ENCODE data around the gene XPR1.

The XPR1 gene

GRCh38 chr1:180615493-180616290, 16.1 kb upstream of the XPR1 start:
- peak; percentile 49 for DNase-seq (ENCODE audit: low read depth)

GRCh38 chr1:180616439-180616838, 15.4 kb upstream of the XPR1 start:
- DNase-seq (ENCODE audit: low read depth) = no peak

GRCh38 chr1:180617774-180618395, 13.9 kb upstream of the XPR1 start:
- DNase-seq (ENCODE audit: low read depth) = no peak

GRCh38 chr1:180620581-180620980, 11.2 kb upstream of the XPR1 start:
- DNase-seq (ENCODE audit: low read depth) = no peak

- no peak for DNase-seq (ENCODE audit: low read depth)
Measured at GRCh38 chr1:180622658-180623508, 8.9 kb upstream of the XPR1 start.

- DNase-seq (ENCODE audit: low read depth) = peak; percentile 56
Measured at GRCh38 chr1:180623579-180624347, 8.1 kb upstream of the XPR1 start.

- no peak for DNase-seq (ENCODE audit: low read depth)
Measured at GRCh38 chr1:180626711-180627110, 5.1 kb upstream of the XPR1 start.

GRCh38 chr1:180627411-180627810, 4.4 kb upstream of the XPR1 start:
- DNase-seq (ENCODE audit: low read depth) = peak; percentile 28

GRCh38 chr1:180628646-180629045, 3.2 kb upstream of the XPR1 start:
- DNase-seq (ENCODE audit: low read depth) = no peak

- no peak for DNase-seq (ENCODE audit: low read depth)
Measured at GRCh38 chr1:180630408-180631193, 1.2 kb upstream of the XPR1 start.

- no peak for DNase-seq (ENCODE audit: low read depth)
Measured at GRCh38 chr1:180631194-180631765, 542 bp upstream of the XPR1 start.

- peak; percentile 39 for DNase-seq (ENCODE audit: low read depth)
Measured at GRCh38 chr1:180632326-180633056, 669 bp downstream of the XPR1 start.

- peak; percentile 55 for DNase-seq (ENCODE audit: low read depth)
Measured at GRCh38 chr1:180633057-180634056, 1.5 kb downstream of the XPR1 start.

GRCh38 chr1:180636138-180636537, 4.3 kb downstream of the XPR1 start:
- peak; percentile 60 for DNase-seq (ENCODE audit: low read depth)

GRCh38 chr1:180639871-180640270, 8.0 kb downstream of the XPR1 start:
- DNase-seq (ENCODE audit: low read depth) = no peak

GRCh38 chr1:180640531-180640949, 8.7 kb downstream of the XPR1 start:
- DNase-seq (ENCODE audit: low read depth) = no peak

- DNase-seq (ENCODE audit: low read depth) = no peak
Measured at GRCh38 chr1:180641662-180642061, 9.8 kb downstream of the XPR1 start.

- no peak for DNase-seq (ENCODE audit: low read depth)
Measured at GRCh38 chr1:180642781-180643180, 11.0 kb downstream of the XPR1 start.

GRCh38 chr1:180643693-180644092, 11.9 kb downstream of the XPR1 start:
- peak; percentile 65 for DNase-seq (ENCODE audit: low read depth)

Measured in iris pigment epithelial cell (primary cell).